Sigmoid colon (tissue), 7 donors: ENCODE results near the gene TGM3. TPM values are rescaled to one million over a fixed set of nuclear protein-coding genes. Genes with fewer than 3 reads are reported as not detected.

Experiments used
- DNase-seq: peaks from one replicate; pipeline ENCODE4 v3.0.0-alpha.2; 2019
- H3K27ac ChIP-seq, 4 donors: fragments of 200-600 bp; sonication (generic); one replicate each; pipeline ENCODE4 v1.5.1; 2016 to 2019; ENCODE audit warnings: mild to moderate bottlenecking in 1 of 4
- H3K27me3 ChIP-seq, 3 donors: fragments of 200-600 bp; sonication (generic); one replicate each; pipeline ENCODE4 v1.5.1; 2019; ENCODE audit warnings: mild to moderate bottlenecking in 1 of 3
- H3K36me3 ChIP-seq, 4 donors: fragments of 200-600 bp; sonication (generic); one replicate each; pipeline ENCODE4 v1.5.1; 2016 to 2019
- H3K4me1 ChIP-seq, 4 donors: fragments of 200-600 bp; sonication (generic); one replicate each; pipeline ENCODE4 v1.5.1; 2017 to 2019
- H3K4me3 ChIP-seq, 4 donors: fragments of 200-600 bp; sonication (generic); one replicate each; pipeline ENCODE4 v1.5.1; 2017 to 2019; ENCODE audit warnings: mild to moderate bottlenecking in 2 of 4, moderate library complexity in 1 of 4
- H3K9me3 ChIP-seq, 4 donors: fragments of 200-600 bp in 3 of 4; sonication (generic) in 3 of 4; one replicate each; pipeline versions ENCODE4 v1.5.1 to v1.6.1; 2013 to 2019
- EP300 ChIP-seq, 4 donors: sonication (generic); formaldehyde crosslinking; IDR thresholded peaks; one replicate each; pipeline ENCODE4 v1.6.1; 2017; ENCODE audit warnings: antibody characterized with exemption in 4 of 4
- POLR2A ChIP-seq, 2 donors: fragments of 450-650 bp; IDR thresholded peaks; one replicate each; pipeline ENCODE4 v1.6.1; 2016; ENCODE audit warnings: antibody characterized with exemption in 2 of 2, mild to moderate bottlenecking in 2 of 2, moderate library complexity in 2 of 2
- POLR2AphosphoS5 ChIP-seq, 4 donors: sonication (generic); formaldehyde crosslinking; IDR thresholded peaks; one replicate each; pipeline ENCODE4 v1.6.1; 2017; ENCODE audit warnings: antibody characterized with exemption in 4 of 4
- WGBS, 2 donors: extraction: QIAGEN DNeasy Blood & Tissue Kit; methylation state at CpG; one replicate each; pipeline ENCODE4 v1.1.7; 2013; 5-methylcytosine and 5-hydroxymethylcytosine counted together
- intact Hi-C: fragments of 100-400 bp; cut with DNase I; formaldehyde crosslinking; loops from one replicate; pipeline ENCODE4 v1.15.1; 2023
- polyA plus RNA-seq, 3 donors: library from polyadenylated mRNA; stranded (reverse); fragments of 200-250 nt; gene quantifications; one replicate each; pipeline ENCODE4 v1.2.3, GENCODE V29; 2013
- total RNA-seq, 4 donors: library from RNA; depleted of rRNA; stranded (reverse); fragments of >200 nt; gene quantifications; one replicate each; pipeline ENCODE4 v1.1.0, GENCODE V29; 2016
- TF ChIP-seq, protein P1 (sequence below), 4 experiments: fragments of 450-650 bp in 3 of 4; fragments of 200-600 bp in 1 of 4; IDR thresholded peaks; one replicate each; pipeline ENCODE4 v1.5.1; 2016 to 2019; ENCODE audit warnings: antibody characterized with exemption in 4 of 4, mild to moderate bottlenecking in 3 of 4, moderate library complexity in 2 of 4
- donor health status: healthy with polysubstance abuse.
- donor health status: Bipolar disorder and iron deficiency.
- donor health status: healthy.

Gene TGM3
- total and polyA plus RNA-seq, 7 donors = 0.23 to 3.0 (median 0.42) TPM; not detected in 4

DNA sequence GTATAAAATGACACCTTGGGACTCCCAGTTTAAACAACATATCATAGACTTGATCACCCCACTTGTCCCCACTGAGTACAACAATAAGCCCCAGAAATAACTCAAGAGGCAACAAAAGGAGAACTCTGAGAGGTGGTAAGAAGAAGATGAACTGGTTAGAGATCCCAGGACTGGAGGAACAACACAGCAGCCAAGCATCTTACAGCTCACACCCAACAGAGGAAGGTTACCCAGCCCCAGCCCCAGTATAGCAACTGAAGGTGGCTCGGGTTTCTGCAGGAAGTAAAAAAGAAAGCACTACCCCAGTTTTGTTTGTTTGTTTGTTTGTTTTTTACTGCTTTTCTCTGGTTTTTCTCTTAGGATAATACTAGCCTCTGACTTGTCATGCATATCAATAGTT, 67.8 kb downstream of the TGM3 start:
- 30 to 67% methylated on average over 1 of the region's 1 CpG for WGBS, 2 donors

DNA sequence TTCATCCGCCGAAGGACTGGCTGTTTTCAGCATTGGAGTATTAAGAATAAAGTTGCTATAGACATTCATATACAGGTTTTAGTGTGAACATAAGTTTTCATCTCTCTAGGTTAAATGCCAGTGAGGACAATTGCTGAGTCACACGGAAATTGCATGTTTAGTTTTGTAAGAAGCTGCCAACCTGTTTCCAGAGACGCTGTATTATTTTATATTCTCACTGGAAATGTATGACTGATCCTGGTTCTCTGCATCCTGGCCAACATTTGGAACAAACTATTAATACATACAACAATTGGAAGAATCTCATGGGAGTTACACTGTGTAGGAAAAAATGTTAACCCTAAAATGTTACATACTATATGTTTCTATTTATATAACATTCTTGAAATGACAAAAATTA, 68.2 kb downstream of the TGM3 start:
- no peaks in the 10 kb centered on the region for H3K36me3 ChIP-seq
- intact Hi-C loops = no loop called here
- DNase-seq = no peak
- WGBS, 2 donors = 73 to 79% methylated on average over 4 of the region's 4 CpGs
- H3K27ac ChIP-seq = no peak overlapping the region
- no peaks in the 10 kb centered on the region for H3K27me3 ChIP-seq
- H3K4me3 ChIP-seq = no peak overlapping the region
- TF ChIP-seq, protein P1, sequence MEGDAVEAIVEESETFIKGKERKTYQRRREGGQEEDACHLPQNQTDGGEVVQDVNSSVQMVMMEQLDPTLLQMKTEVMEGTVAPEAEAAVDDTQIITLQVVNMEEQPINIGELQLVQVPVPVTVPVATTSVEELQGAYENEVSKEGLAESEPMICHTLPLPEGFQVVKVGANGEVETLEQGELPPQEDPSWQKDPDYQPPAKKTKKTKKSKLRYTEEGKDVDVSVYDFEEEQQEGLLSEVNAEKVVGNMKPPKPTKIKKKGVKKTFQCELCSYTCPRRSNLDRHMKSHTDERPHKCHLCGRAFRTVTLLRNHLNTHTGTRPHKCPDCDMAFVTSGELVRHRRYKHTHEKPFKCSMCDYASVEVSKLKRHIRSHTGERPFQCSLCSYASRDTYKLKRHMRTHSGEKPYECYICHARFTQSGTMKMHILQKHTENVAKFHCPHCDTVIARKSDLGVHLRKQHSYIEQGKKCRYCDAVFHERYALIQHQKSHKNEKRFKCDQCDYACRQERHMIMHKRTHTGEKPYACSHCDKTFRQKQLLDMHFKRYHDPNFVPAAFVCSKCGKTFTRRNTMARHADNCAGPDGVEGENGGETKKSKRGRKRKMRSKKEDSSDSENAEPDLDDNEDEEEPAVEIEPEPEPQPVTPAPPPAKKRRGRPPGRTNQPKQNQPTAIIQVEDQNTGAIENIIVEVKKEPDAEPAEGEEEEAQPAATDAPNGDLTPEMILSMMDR (IDR thresholded peaks at IDR 0.05) = no peak
- TF ChIP-seq POLR2AphosphoS5 (IDR thresholded peaks at IDR 0.05) = no peak
- no peak for TF ChIP-seq EP300 (IDR thresholded peaks at IDR 0.05)
- no peak for TF ChIP-seq POLR2A (IDR thresholded peaks at IDR 0.05)
- no peaks in the 10 kb centered on the region for H3K4me1 ChIP-seq
- peaks cover 0 to 6% (median 3%) of the 10 kb centered on the region in 4 donors for H3K9me3 ChIP-seq

More for the DNA sequence above, 67.8 kb downstream of the TGM3 start:
- Histone ChIP-seq H3K4me1 (no peaks in the 10 kb centered on the region), H3K36me3 (no peaks in the 10 kb centered on the region), H3K27ac (no peak overlapping the region), H3K27me3 (no peaks in the 10 kb centered on the region), H3K9me3 (peaks cover 0 to 6% (median 3%) of the 10 kb centered on the region in 4 donors), H3K4me3 (no peak overlapping the region)
- DNase-seq = no peak
- intact Hi-C loops = no loop called here
- TF ChIP-seq POLR2AphosphoS5 (IDR thresholded peaks at IDR 0.05) (no peak), POLR2A (IDR thresholded peaks at IDR 0.05) (no peak), EP300 (IDR thresholded peaks at IDR 0.05) (no peak)
- TF ChIP-seq, protein P1 (IDR thresholded peaks at IDR 0.05) = no peak

DNA sequence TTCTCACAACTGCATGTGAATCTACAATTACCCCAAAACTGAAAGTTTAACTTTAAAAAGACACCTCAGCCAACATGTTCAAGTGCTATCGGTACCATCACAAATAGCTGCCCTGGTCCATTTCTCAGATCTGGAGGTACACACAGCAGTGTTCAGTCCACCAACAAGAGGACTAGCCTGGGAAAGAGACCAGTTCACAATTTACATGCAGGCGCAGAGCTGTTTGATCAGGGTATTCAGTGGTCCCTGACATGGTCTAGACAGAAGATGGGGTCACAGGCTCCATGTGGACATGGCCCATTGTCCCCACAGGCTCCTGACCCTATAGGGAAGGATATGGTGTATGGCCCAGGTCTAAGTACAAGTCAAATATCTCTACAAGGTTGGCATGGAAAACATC, 69.3 kb downstream of the TGM3 start:
- 94 to 97% methylated on average over 2 of the region's 2 CpGs for WGBS, 2 donors
- H3K4me1 ChIP-seq = no peaks in the 10 kb centered on the region
- no peak for DNase-seq
- TF ChIP-seq EP300 (IDR thresholded peaks at IDR 0.05) (no peak), POLR2A (IDR thresholded peaks at IDR 0.05) (no peak), POLR2AphosphoS5 (IDR thresholded peaks at IDR 0.05) (no peak)
- TF ChIP-seq, protein P1 (IDR thresholded peaks at IDR 0.05) = no peak
- intact Hi-C loops = no loop called here
- H3K9me3 ChIP-seq = peaks cover 0 to 6% (median 3%) of the 10 kb centered on the region in 4 donors
- no peaks in the 10 kb centered on the region for H3K27me3 ChIP-seq
- H3K27ac ChIP-seq = no peak overlapping the region
- H3K4me3 ChIP-seq = no peak overlapping the region
- no peaks in the 10 kb centered on the region for H3K36me3 ChIP-seq

DNA sequence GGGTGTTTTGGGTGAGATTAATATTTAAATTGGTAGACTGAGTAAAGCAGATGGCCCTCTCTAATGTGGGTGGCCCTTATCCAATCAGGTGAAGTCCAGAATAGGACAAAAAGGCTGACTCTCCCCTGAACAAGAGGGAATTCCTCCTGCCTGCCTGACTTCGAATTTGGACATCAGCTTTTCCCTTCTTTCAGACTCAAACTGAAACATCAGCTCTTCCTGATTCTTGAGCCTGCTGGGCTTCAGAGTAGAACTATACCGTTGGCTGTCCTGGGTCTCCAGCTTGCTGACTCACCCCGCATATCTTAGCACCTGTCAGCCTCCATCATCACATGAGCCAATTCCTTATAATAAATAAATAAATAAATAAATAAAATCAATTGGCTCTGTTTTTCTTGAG, 69.9 kb downstream of the TGM3 start:
- intact Hi-C loops = no loop called here

More for the DNA sequence above, 69.9 kb downstream of the TGM3 start:
- no peak overlapping the region for H3K27ac ChIP-seq
- 66 to 80% methylated on average over 3 of the region's 3 CpGs for WGBS, 2 donors
- TF ChIP-seq POLR2AphosphoS5 (IDR thresholded peaks at IDR 0.05) = no peak
- TF ChIP-seq, protein P1 (IDR thresholded peaks at IDR 0.05) = no peak
- H3K27me3 ChIP-seq = no peaks in the 10 kb centered on the region
- no peaks in the 10 kb centered on the region for H3K36me3 ChIP-seq
- H3K9me3 ChIP-seq = peaks cover 0 to 6% (median 1%) of the 10 kb centered on the region in 4 donors
- no peaks in the 10 kb centered on the region for H3K4me1 ChIP-seq
- H3K4me3 ChIP-seq = no peak overlapping the region
- DNase-seq = no peak
